ENCODE data around the gene CBX1.

CBX1 gene

DNA sequence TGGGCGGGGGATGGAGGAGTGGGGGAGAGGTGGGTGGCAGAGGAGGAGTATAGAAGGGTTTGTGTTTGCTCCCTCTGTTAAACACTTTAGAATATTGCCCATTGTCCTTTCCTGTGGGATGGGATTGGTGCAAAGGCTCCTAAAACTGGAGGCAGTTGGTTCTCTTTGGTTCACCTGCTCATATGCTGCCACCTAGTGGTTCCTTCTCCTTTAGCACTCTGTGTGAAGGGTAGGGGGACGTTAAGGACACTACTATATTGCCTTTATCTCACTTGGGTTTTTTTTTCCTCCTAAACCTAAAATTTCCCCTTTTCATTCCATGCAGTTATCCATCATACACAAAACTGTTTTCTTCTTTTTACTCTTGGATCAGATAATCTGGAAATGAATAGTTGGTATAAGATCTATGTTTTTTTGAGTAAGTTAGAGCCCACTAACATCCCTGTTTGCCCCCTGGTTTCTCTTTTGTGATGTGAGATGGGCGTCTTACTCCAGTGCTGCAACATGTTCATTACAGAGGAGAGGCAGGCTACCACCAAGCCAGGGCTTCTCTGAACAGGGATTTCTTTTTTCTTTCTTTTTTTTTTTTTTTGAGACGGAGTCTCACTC is 30.0 kb upstream of the CBX1 start:
- peak; percentile 60 to 81 for DNase-seq
- TF ChIP-seq POLR2A (IDR thresholded peaks at IDR 0.05; ENCODE audit: low read length), result no peak
- no peak for TF ChIP-seq GATA1 (IDR thresholded peaks at IDR 0.05; ENCODE audit: low read depth, low read length)

DNA sequence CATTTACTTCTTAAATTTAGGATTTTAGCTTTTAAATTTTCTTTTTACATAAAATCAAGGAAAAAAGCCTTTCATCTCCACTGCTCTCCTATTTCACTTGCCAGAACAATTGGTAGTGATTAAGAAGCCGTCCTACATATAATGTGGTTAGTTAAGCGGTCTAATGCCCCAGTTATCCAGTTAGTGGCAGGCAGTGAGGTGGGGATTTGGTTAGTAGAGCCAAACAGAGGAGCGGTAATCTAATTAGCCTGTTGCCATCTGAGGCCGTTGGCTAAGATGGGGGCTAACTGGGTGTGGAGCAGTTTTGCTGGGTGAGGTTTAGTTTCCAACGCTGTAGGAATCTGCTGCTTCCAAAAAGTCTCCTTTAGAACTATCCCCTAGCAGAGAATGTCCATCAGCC is 28.7 kb upstream of the CBX1 start:
- no peak for TF ChIP-seq POLR2A (IDR thresholded peaks at IDR 0.05; ENCODE audit: low read length)
- TF ChIP-seq GATA1 (IDR thresholded peaks at IDR 0.05; ENCODE audit: low read depth, low read length), result no peak
- no peak for DNase-seq

DNA sequence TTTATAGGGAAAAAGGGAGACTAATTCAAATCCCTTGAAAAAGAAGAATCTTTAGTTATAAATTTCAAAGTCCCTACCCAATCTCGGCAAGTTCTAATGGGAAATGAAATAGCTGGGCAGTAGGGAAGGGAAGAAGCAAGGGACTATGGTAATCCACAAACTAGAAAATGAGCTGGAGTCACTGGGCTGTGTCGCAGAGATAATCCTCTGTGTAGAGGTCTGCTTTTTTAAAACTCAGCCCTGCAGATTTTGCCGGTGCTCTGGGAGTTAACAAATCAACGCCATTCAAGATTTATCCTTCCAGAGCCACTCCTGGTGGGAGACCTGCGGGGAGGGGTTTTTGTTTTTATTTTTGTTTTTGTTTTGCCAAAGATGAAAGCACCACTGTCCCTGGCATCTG is 27.1 kb upstream of the CBX1 start:
- DNase-seq, result no peak
- TF ChIP-seq POLR2A (IDR thresholded peaks at IDR 0.05; ENCODE audit: low read length) (no peak), GATA1 (IDR thresholded peaks at IDR 0.05; ENCODE audit: low read depth, low read length) (no peak)

DNA sequence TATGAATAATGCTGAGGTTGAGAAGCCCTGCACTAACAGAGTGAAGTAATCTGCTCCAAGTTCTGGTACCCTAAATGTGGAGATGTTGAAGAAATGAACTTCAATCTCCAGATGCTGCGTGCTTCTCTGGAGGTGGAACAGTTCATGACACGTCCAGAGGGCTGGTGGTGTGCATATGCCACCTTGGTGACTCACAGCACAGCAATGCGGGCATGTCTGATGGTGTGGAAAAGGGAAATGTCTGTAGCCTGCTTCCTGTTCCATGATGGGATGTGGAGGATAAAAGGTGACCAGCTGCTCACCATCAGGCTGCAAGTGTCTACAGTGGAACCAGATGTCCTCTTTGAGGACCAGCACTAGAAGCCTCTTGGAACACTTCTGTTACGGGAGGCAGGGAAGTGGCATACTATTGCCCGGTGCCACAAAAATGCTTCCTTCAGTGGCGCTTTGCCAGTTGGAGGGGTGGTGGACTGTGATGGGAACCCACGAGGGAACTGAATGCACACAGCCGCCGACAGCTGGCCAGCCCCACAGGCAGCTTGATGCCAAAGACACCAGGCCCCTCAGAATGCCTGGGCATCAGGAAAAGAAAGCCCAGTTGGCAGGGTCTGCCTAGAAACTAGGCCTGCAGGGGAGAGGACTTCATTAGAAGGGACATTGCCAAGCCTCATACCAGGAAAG is 26.2 kb upstream of the CBX1 start:
- TF ChIP-seq GATA1 (IDR thresholded peaks at IDR 0.05; ENCODE audit: low read depth, low read length) (no peak), POLR2A (IDR thresholded peaks at IDR 0.05; ENCODE audit: low read length) (no peak)
- DNase-seq, result no peak

DNA sequence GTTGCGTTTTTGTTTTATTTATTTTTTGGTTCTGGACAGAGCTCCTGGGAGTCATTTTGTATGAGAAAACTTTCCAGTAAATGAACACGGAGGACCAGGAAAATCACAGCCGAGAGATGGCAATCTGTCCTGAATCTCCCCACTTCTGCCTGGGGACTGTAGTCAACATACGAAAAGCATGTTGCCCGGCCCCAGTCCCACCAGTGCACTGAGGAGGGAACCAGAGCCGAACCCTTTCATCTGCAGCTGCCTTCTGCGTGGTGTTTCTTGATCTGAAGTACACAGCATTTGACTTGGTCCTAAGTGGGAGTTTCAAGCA is 25.2 kb upstream of the CBX1 start:
- no peak for TF ChIP-seq GATA1 (IDR thresholded peaks at IDR 0.05; ENCODE audit: low read depth, low read length)

DNA sequence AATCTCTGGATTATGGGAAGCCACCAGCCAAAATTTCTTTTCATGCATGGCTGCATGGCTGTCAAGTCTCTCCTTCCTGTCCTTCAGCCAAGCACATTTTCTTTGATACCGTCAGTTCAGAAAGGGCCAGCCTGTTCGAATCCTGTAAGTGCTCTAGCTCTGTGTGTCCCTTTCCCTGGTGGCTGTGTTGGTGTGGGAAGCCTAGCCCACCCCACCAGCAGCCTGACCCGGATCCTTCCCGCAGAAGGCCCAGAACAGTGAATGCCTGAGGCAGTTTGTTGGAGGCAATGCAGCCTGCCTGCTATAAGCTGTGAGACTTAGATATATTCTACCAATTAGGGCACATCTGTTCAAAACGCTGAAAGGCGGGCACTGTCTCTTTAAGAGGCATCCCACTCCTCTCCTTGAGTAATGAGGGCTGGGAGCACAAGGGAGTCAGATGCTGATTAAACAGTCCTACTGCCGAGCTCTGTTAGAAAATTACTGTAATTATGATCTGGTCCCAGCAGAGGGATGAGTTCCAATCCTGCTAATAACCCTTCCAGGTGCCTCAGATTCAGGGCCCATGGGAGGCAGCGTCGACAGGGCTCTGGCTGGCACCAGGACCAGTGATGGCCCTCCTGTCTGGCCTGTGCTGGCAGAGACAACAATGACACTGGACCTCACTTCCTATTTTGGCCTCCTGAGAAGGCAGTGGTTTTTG is 24.7 kb upstream of the CBX1 start:
- TF ChIP-seq GATA1 (IDR thresholded peaks at IDR 0.05; ENCODE audit: low read depth, low read length) (no peak), POLR2A (IDR thresholded peaks at IDR 0.05; ENCODE audit: low read length) (no peak)
- DNase-seq, result no peak

More for the DNA sequence above, 25.2 kb upstream of the CBX1 start:
- no peak for DNase-seq

DNA sequence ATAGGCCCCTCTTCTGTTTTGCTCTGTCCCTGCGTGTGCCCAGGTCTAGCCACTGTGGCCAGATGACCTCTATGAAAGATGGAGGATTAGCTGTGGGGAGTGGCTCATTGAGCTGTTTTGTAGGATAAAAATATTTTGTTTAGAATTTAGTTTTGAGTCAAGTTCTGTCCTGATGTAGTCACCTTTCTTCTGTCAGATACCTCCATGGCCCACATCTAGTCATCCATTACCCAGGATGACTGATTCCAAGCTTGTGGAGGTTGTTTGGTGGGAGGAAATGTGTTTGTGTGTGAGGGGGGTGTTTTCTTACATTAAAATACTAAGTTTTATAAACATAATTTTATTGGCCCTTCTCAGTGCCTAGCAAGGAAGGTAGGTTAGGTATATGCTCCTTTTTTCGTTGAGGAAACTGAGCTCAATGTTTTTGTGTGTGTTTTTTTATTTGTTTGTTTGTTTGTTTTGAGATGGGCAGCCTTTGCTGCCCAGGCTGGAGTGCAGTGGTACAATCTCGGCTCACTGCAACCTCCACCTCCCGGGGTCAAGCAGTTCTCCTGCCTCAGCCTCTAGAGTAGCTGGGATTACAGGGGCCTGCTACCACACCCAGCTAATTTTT is 22.6 kb upstream of the CBX1 start:
- no peak for DNase-seq
- no peak for TF ChIP-seq GATA1 (IDR thresholded peaks at IDR 0.05; ENCODE audit: low read depth, low read length)
- TF ChIP-seq POLR2A (IDR thresholded peaks at IDR 0.05; ENCODE audit: low read length), result no peak

DNA sequence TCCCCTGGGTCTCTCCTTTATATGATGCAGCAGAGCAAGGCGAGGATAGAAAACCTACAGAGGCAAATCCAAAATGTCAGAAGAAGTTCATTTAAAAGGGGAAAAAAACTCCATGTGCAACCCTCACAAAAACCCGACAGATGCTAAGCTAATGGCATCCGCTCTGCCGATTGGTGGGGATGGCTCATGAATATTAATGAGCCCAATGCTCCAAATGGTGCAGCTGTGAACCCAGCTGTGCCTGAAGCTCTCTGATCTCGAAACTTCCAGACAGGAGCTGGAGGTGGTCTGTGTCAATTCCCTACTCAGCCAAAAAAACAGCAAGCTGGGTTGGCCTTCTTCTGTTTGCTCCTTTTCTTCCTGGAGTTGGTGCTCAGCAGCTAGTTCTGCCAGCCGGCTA is 21.8 kb upstream of the CBX1 start:
- no peak for DNase-seq
- no peak for TF ChIP-seq POLR2A (IDR thresholded peaks at IDR 0.05; ENCODE audit: low read length)
- no peak for TF ChIP-seq GATA1 (IDR thresholded peaks at IDR 0.05; ENCODE audit: low read depth, low read length)

DNA sequence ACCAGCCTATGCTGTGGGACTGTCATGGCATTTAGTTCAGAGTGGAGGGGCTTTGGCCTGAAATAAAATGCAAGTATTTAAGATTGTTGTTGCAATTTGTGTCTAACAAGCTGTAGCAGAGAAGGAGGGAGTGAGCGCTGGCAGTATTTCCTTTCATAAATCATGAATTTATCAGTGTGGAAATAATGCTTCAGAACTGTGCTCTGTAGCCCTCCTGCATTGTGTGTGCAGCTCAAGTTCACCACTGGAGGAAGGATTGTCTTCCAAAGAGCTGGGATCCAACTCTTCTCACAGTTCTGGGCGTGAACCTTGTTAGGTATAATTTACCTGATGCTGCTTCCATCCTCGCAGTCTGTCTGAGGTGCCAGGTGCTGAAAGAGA is 21.4 kb upstream of the CBX1 start:
- no peak for DNase-seq
- TF ChIP-seq POLR2A (IDR thresholded peaks at IDR 0.05; ENCODE audit: low read length), result no peak
- TF ChIP-seq GATA1 (IDR thresholded peaks at IDR 0.05; ENCODE audit: low read depth, low read length), result no peak

DNA sequence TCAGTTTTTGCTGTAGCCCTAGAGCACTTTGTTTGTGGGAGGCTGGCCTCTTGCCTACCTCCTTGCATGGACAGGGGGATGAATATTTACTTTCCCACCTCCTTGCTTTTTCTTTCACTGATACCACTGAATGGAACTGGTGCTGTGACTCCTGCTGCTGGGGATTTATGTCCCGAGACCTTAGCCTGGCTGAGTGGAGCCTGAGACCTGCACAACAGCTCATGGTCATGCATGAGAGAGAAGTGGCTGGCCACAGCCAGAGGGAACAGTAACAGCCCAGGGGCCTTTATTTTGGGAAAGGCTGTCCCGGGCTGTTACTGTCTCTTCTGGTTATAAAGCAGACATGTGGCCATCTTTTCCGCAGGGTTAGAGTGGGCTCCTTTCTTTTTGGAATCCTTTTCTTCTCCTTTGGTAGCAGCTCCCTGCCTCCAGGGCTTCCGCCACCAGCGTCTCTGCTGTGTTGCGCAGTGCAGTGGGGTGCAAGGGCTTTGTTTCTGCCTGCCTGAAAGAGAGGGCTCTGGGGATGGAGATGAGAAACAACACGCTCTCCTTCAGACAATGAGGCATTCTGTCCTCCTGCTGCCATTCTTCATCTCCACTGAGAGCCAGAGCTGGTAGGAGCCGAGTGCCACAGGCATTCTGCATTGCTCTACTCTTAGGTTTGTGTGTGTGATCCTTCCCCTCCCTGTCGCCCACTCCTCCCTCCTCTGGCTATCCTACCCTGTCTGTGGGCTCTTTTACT is 20.8 kb upstream of the CBX1 start:
- DNase-seq, result no peak
- TF ChIP-seq GATA1 (IDR thresholded peaks at IDR 0.05; ENCODE audit: low read depth, low read length) (no peak), POLR2A (IDR thresholded peaks at IDR 0.05; ENCODE audit: low read length) (no peak)

DNA sequence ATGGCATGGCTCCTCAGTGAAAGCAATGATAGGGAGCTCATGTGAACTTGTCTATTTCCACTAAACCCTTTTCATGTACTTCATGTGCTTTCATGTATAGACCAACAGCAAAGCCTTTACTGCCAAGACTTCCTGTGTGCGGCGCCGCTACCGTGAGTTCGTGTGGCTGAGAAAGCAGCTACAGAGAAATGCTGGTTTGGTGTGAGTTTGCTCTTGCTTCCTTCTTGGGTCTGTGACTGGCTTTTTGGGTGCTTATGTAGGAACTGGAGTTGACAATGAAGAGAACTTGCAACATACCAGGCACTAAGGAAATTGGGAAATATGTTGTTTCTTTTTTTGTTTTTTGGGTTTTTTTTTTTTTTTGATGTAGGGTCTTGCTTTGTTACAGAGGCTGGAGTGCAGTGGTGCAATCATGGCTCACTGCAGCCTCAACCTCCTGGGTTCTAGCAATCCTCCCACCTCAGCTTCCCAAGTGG is 12.0 kb upstream of the CBX1 start:
- TF ChIP-seq GATA1 (IDR thresholded peaks at IDR 0.05; ENCODE audit: low read depth, low read length) (no peak), POLR2A (IDR thresholded peaks at IDR 0.05; ENCODE audit: low read length) (no peak)
- DNase-seq, result no peak

DNA sequence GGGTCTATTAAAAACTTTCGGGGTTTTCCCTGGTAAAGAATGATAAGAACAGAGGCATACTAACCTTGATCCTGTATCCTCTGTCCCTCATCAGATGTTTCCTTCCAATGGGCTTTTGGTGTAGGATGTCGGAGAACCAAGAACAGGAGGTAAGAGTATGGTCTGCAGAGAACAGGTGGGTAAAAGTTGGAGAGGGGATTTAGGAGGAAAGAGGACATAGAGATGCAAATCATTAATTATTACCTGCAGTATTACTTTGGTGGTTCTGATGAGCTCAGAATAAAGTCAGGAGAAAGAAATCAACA is 10.6 kb upstream of the CBX1 start:
- TF ChIP-seq GATA1 (IDR thresholded peaks at IDR 0.05; ENCODE audit: low read depth, low read length) (no peak), POLR2A (IDR thresholded peaks at IDR 0.05; ENCODE audit: low read length) (no peak)
- DNase-seq, result no peak

DNA sequence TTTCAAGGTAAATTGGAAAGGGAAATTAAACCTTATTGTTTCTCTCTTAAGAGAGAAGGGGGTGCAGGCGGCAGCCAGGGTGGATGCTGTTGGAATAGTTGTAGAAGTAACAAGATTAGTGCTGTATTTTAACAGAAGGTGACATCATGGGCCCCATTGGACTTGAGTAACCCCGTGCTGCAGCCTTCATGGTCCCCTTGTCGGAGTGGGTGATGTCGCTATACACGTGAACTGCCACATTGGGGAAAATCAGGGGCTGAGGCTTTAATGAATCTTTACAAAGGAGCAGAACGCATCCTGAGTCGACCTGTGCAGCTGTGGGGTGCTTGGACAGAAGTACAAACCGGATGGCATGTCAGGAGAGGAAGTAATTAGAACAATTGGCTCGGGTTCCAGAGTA is 9.5 kb upstream of the CBX1 start:
- DNase-seq, result no peak
- TF ChIP-seq GATA1 (IDR thresholded peaks at IDR 0.05; ENCODE audit: low read depth, low read length) (no peak), POLR2A (IDR thresholded peaks at IDR 0.05; ENCODE audit: low read length) (no peak)
